Ovary (tissue), 3 donors: ENCODE results near the gene CACNA1C.

Experiments
- EP300 ChIP-seq: sonication (generic); formaldehyde crosslinking; IDR thresholded peaks from one replicate; pipeline ENCODE4 v1.6.1; 2017; ENCODE audit warnings: antibody characterized with exemption
- POLR2A ChIP-seq: fragments of 450-650 bp; IDR thresholded peaks from one replicate; pipeline ENCODE4 v1.6.1; 2017; ENCODE audit warnings: antibody characterized with exemption, mild to moderate bottlenecking, moderate library complexity
- TF ChIP-seq, protein P1 (sequence below), 3 donors: fragments of 450-650 bp in 2 of 3; fragments of 200-600 bp in 1 of 3; IDR thresholded peaks; one replicate each; pipeline versions ENCODE4 v1.5.1 to v1.8.0; 2016 to 2022; ENCODE audit warnings: antibody characterized with exemption in 3 of 3, mild to moderate bottlenecking in 1 of 3
- donor health status: DM: no; HTN: no; CAD: no.

DNA sequence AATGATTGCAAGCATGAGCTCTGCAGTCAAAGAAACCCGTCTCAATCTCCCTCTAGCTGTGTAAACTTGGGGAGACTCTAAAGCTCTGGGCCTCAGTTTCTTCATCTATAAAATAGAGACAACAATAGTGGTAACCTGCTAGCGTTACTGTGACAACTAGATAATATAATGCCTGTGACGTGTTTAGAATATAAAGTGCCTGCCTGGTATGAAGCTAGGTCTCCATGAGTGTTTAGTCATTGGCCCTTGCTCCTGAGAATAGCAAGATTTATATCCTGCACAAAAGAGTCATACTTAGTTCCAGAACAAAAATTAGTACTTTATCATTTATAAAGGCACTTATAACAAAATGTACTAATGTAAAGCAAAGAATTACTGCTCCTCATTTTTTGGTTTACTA, 39.7 kb upstream of the CACNA1C start:
- TF ChIP-seq, protein P1, sequence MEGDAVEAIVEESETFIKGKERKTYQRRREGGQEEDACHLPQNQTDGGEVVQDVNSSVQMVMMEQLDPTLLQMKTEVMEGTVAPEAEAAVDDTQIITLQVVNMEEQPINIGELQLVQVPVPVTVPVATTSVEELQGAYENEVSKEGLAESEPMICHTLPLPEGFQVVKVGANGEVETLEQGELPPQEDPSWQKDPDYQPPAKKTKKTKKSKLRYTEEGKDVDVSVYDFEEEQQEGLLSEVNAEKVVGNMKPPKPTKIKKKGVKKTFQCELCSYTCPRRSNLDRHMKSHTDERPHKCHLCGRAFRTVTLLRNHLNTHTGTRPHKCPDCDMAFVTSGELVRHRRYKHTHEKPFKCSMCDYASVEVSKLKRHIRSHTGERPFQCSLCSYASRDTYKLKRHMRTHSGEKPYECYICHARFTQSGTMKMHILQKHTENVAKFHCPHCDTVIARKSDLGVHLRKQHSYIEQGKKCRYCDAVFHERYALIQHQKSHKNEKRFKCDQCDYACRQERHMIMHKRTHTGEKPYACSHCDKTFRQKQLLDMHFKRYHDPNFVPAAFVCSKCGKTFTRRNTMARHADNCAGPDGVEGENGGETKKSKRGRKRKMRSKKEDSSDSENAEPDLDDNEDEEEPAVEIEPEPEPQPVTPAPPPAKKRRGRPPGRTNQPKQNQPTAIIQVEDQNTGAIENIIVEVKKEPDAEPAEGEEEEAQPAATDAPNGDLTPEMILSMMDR (IDR thresholded peaks at IDR 0.05): no peak
- TF ChIP-seq POLR2A (no peak), EP300 (no peak)
